Fibroblast of villous mesenchyme (primary cell): ENCODE data around the gene GMPPA. TPM values are rescaled to one million over a fixed set of nuclear protein-coding genes. Genes with fewer than 3 reads are reported as not detected.
A peak's percentile ranks its signal among the peaks of the same experiment; 100 is the strongest.

Experiments used
- DNase-seq: peaks from one replicate; pipeline ENCODE4 v3.0.0-alpha.2; 2010; ENCODE audit warnings: low read depth
- H3K4me3 ChIP-seq: 2 replicates; pipeline ENCODE4 v1.5.1; 2011; ENCODE audit warnings: low read depth, mild to moderate bottlenecking, low read length
- total RNA-seq: library from RNA; depleted of rRNA; stranded (reverse); fragments of >200 nt; gene quantifications from 2 replicates; pipeline ENCODE4 v1.2.3, GENCODE V29; 2012
- TF ChIP-seq, protein P1 (sequence below): IDR thresholded peaks from 2 replicates; pipeline ENCODE4 v1.5.1; 2012; ENCODE audit warnings: low read depth, mild to moderate bottlenecking, low read length; ENCODE audit not compliant: insufficient read depth

Gene GMPPA
- total RNA-seq, 1 donor, result 60.9 TPM

DNA sequence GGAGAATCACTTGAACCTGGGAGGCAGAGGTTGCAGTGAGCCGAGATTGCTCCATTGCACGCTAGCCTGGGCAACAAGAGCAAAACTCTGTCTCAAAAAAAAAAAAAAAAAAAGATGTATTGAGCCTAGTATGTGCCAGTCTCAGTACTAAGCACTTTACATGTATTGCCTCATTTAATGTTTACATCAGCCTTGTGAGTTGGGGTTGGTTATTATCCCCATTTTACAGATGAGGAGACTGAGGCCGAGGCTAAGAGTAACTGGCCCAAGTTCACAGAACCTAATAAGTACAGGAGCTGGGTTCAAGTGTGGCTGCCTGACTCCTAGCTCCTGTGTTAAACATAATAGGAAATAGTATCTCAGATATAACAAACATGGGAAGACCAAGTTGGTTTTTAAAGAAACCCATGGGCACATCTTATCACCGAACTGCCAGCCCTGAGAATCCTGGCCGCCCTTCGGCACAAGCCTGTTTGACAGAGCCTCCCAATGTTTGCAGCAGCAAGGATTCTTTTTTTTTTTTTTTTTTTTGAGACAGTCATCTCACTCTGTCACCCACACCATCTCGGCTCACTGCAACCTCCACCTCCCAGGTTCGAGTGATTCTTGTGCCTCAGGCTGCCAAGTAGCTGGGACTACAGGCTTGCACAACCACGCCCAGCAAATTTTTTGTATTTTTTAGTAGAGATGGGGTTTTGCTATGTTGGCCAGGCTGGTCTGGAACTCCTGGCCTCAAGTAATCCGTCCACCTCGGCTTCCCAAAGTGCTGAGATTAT is 24.2 kb upstream of the GMPPA start:
- no peak overlapping the region for H3K4me3 ChIP-seq
- DNase-seq, result no peak
- TF ChIP-seq, protein P1, sequence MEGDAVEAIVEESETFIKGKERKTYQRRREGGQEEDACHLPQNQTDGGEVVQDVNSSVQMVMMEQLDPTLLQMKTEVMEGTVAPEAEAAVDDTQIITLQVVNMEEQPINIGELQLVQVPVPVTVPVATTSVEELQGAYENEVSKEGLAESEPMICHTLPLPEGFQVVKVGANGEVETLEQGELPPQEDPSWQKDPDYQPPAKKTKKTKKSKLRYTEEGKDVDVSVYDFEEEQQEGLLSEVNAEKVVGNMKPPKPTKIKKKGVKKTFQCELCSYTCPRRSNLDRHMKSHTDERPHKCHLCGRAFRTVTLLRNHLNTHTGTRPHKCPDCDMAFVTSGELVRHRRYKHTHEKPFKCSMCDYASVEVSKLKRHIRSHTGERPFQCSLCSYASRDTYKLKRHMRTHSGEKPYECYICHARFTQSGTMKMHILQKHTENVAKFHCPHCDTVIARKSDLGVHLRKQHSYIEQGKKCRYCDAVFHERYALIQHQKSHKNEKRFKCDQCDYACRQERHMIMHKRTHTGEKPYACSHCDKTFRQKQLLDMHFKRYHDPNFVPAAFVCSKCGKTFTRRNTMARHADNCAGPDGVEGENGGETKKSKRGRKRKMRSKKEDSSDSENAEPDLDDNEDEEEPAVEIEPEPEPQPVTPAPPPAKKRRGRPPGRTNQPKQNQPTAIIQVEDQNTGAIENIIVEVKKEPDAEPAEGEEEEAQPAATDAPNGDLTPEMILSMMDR, result no peak

DNA sequence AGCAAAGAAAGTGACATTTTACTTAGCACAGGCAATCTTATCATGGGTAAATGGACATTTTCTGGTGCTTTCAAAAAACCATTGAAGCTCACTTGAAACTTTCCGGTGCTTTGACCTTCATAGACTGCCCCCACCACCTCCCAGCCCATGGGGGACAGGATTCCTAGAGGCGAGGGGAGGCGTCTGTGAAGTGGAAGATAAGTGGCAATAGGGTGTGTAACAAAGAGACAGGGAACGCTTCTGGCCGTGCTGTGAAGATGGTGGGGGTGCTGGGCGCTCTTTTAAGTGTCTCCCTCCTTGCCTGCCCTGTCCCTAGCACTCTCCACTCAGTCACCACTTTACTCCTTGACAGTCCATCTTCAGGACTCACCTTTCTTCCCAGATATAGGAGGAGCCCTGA is 23.4 kb upstream of the GMPPA start:
- no peak overlapping the region for H3K4me3 ChIP-seq
- DNase-seq, result no peak
- TF ChIP-seq, protein P1, result no peak

DNA sequence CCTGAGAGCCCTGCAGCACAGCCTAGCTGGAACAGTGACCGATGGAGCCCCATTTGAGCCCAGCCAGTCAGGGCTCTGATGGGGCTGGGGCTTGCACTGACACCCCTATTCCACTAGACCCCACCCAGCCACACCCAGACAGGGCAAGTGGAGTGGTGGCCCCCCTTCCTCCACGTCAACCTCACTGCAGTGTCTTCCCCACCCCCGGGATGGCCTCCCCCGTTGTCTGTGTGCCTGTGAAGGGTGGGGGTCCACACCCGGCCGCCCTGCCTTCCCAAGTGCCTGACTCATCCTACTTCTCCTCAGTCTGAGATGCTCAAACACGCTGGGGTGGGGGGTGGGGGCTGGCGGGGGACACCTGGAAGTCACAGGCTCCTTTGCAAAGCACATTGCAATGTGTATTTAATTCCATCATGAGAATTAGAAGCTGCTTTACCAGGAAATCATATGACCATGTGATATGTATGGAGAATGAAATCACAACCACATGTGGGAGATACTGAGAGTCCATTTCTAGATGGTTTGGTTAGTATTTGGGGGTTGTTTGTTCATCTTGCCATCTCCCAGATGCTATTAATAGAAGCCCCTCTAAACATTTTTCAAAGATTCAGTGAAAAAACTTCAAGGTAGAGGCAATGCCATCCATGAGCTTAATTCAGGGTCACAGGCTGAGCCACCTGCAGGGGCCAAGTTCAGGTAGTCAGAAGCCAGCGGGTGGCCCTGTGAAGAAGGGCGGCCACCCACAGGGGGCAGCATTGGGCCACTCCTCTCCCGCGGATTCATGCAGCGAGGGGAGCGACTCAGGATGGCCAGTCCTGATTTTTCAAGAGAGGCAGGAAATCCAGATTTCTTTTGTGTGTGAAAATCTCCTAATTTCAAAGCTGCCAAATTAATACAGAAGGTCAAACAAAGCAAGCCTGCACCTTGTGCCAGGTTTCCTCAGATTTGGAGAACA is 22.7 kb upstream of the GMPPA start:
- peak; percentile 56 for DNase-seq
- no peak overlapping the region for H3K4me3 ChIP-seq
- TF ChIP-seq, protein P1, result peak; percentile 88

DNA sequence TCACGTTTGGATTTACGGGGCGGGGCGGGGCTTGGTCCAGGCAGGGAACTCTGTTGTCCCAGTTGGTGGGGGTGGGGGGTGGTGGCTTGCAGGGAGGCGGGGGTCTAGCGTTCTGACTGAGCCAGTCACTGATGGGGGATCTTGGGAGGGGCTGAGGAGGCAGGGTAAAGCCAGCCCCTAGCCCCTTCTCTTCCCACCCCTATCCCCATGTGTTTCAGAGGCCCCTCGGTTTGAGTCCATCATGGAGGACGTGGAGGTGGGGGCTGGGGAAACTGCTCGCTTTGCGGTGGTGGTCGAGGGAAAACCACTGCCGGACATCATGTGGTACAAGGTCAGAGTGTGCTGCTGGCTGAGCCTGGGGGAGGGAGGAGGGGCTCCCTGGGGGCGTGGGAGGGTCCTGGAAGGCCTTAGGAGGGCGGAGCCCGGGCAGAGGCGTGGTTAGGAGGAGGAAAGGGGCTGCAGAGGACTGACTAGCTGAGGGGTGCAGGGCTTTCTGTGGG is 22.0 kb upstream of the GMPPA start:
- TF ChIP-seq, protein P1, result no peak
- no peak overlapping the region for H3K4me3 ChIP-seq
- DNase-seq, result no peak

DNA sequence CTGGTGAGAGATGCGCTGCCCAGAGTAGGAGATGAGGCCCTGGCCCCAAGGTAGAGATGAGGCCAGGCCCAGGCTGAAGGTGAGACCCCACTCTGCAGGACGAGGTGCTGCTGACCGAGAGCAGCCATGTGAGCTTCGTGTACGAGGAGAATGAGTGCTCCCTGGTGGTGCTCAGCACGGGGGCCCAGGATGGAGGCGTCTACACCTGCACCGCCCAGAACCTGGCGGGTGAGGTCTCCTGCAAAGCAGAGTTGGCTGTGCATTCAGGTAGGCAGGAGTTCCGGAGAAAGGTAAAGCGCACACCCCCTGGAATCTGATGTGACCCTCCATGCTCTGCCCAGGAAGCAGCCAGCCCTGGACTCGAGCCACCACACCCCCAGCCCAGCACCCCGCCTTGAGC is 21.5 kb upstream of the GMPPA start:
- DNase-seq, result no peak
- H3K4me3 ChIP-seq, result no peak overlapping the region
- TF ChIP-seq, protein P1, result no peak

DNA sequence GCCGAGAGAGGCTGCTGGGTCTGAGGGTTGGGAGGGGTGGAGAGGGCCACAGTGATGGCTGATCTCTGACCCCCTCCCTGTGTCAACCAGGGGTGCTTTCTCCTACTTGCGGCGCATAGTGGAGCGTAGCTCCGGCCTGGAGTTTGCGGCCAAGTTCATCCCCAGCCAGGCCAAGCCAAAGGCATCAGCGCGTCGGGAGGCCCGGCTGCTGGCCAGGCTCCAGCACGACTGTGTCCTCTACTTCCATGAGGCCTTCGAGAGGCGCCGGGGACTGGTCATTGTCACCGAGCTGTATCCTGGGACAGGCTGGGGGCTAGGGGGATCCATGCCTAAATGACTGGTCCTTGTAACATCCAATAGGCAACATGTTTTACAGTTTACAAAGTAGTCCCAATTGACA is 20.9 kb upstream of the GMPPA start:
- DNase-seq, result no peak
- TF ChIP-seq, protein P1, result no peak
- H3K4me3 ChIP-seq, result no peak overlapping the region
